ENCODE results near the gene EHD2.
"Not testable (repeated sequence)": the region's sequence is repeated elsewhere in the genome, so short reads cannot be mapped to it uniquely, and the experiment has no call there.

EHD2 gene

DNA sequence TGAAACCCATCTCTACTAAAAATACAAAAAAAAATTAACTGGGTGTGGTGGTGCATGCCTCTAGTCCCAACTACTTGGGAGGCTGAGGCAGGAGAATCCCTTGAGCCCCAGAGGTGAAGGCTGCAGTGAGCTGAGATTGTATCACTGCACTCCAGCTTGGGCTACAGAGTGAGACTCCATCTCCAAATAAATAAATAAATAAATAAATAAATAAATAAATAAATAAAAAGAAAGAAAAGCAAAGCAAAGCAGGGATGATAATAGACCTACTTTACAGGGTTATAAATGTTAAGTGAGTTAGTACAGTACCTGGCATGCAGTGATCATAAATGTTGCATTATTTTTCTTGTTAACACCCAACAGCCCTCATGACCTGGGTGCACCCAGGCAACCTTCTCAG lies 1.6 kb downstream of the EHD2 start:
- not testable (repeated sequence) for DNase-seq (ENCODE audit: low read depth)

DNA sequence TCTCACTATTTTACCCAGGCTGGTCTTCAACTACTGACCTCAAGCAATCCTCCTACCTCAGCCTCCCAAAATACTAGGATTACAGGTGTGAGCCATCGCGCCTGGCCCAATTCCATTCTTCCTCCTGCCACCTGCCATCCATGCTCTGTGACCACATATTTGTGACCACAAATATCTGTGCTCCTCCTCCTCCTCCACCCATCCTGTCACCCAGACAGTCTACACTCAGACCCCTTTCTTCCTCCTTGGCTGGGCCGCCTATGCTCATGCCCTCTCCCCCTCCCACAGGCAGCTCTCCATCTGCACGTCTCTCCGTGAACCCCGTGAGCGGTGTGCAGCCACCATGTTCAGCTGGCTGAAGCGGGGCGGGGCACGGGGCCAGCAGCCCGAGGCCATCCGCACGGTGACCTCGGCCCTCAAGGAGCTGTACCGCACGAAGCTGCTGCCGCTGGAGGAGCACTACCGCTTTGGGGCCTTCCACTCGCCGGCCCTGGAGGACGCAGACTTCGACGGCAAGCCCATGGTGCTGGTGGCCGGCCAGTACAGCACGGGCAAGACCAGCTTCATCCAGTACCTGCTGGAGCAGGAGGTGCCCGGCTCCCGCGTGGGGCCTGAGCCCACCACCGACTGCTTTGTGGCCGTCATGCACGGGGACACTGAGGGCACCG lies 3.2 kb downstream of the EHD2 start:
- DNase-seq (ENCODE audit: low read depth): no peak

DNA sequence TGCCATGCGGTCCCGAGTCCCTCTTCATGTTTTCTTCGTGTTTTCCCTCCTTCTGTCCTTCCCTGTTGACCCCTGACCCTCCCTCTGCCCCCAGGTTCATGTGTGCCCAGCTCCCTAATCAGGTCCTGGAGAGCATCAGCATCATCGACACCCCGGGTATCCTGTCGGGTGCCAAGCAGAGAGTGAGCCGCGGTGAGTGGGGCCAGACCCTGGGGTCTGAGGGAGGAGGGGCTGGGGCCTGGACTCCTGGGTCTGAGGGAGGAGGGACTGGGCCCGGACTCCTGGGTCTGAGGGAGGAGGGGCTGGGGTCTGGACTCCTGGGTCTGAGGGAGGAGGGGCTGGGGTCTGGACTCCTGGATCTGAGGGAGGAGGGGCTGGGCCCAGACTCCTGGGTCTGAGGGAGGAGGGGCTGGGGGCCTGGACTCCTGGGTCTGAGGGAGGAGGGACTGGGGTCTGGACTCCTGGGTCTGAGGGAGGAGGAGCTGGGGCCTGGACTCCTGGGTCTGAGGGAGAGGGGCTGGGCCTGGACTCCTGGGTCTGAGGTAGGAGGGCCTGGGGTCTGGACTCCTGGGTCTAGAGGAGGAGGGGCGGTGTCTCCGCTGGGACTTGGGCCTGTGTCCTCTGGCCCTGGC lies 5.3 kb downstream of the EHD2 start:
- DNase-seq (ENCODE audit: low read depth): not testable (repeated sequence)

GRCh38 chr19:47719047-47719859 lies 6.0 kb downstream of the EHD2 start:
- DNase-seq (ENCODE audit: low read depth): no peak

- DNase-seq (ENCODE audit: low read depth): no peak
Measured at GRCh38 chr19:47720669-47721422, 7.6 kb downstream of the EHD2 start.

GRCh38 chr19:47723581-47723940 lies 10.3 kb downstream of the EHD2 start:
- no peak for DNase-seq (ENCODE audit: low read depth)

- no peak for DNase-seq (ENCODE audit: low read depth)
Measured at GRCh38 chr19:47725759-47726401, 12.7 kb downstream of the EHD2 start.

DNA sequence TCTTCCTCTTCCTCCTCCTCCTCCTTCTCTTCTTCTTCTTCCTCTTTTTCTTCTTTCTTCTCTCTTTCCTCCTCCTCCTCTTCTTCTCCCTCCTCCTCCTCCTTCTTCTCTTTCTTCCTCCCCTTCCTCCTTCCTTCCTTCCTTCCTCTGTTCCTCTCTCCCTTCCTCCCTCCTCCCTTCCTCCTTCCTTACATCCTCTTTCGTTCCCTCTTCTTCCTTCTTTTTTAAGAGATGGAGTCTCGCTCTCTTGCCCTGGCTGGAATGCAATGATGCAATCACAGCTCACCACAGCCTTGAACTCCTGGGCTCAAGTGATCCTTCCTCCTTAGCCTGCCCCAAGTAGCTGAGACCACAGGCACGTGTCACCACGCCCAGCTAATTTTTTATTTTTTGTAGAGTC lies 13.2 kb downstream of the EHD2 start:
- no peak for DNase-seq (ENCODE audit: low read depth)

DNA sequence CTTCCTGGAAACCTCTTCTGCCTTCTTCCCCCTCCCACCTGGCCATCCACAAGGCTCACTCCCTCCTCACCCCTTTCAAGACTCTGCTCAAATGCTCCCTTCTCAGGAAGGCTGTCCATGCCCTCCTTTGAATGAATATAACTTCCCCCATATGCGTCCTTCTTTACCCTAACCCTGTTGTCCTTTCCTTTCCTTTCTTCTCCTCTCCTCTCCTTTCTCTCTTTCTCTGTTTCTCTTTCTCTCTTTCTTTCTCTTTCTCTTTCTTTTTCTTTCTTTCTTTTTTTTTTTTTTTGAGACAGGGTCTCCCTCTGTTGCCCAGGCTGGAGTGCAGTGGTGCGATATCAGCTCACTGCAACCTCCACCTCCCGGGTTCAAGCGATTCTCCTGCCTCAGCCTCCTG lies 15.1 kb downstream of the EHD2 start:
- DNase-seq (ENCODE audit: low read depth): not testable (repeated sequence)

DNA sequence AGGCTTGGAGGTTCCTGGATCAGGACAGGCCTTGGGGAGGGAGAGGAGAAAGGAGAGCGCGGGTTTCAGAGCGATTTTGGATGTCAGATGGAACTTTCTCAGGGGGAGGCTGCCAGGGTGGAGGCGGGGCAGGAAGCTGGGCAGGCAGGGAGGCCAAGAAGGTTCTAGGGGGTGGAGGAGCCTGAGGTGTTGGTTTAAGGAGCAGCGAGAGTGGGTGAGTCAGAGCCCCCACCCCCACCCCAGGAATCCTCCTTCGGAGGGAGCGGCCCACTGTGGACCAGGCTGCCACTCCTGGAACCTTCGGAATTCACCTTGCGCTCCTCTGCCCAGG lies 16.2 kb downstream of the EHD2 start:
- DNase-seq (ENCODE audit: low read depth): no peak

- peak; percentile 31 for DNase-seq (ENCODE audit: low read depth)
Measured at GRCh38 chr19:47729799-47730520, 16.7 kb downstream of the EHD2 start.

- DNase-seq (ENCODE audit: low read depth): no peak
Measured at GRCh38 chr19:47730521-47730889, 17.3 kb downstream of the EHD2 start.

DNA sequence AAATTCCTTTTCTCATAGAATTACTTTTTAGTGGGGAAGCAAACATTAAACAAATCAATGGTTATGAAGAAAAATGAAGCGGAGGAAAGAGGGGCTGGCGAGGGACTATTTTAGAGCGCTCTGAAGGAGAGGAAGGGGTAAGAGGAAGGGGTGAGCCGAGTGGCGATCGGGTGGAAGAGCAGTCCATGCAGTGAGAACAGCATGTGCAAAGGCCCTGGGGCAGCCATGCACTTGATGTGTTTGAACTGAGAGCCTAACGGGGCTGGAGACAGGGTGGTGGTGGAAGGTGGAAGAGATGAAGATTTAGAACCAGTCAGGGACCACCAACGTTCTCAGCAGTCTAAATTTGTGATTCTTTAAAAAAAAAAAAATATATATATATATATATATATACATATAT lies 17.7 kb downstream of the EHD2 start:
- DNase-seq (ENCODE audit: low read depth): no peak

- DNase-seq (ENCODE audit: low read depth): no peak
Measured at GRCh38 chr19:47735131-47735530, 21.9 kb downstream of the EHD2 start.

GRCh38 chr19:47740866-47741519 lies 27.8 kb downstream of the EHD2 start:
- no peak for DNase-seq (ENCODE audit: low read depth)

- no peak for DNase-seq (ENCODE audit: low read depth)
Measured at GRCh38 chr19:47741544-47742140, 28.4 kb downstream of the EHD2 start.

- no peak for DNase-seq (ENCODE audit: low read depth)
Measured at GRCh38 chr19:47742634-47743033, 29.4 kb downstream of the EHD2 start.

DNA sequence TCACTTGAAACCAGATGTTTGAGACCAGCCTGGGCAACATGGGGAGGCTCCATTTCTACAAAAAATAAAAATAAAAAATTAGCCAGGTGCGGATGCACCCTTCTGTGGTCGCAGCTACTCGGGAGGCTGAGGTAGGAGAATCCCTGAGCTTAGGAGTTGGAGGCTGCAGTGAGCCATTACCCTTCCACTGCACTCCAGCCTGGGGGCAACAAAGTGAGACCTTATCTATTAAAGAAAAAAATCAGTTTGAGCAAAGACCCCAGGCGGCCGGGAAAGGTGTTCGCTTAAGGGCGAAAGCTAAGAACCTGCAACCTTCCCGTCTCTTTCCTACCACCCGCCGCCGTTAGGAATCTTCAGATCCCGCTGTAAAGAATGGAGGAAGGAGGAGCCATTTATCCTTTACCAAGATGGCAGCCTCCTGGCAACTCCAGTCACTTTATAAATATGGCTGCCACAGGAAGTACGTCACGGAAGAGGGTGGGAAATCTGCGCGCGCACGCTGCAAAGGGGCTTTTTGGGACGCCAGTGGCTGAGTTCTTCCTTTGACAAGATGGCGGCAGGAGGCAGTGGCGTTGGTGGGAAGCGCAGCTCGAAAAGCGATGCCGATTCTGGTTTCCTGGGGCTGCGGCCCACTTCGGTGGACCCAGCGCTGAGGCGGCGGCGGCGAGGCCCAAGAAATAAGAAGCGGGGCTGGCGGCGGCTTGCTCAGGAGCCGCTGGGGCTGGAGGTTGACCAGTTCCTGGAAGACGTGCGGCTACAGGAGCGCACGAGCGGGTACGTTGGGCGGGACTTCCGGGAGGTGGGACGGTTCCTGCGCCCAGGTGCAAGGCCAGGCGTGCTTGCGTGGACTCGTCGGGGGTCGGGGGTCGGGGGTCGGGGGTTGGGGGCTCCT lies 32.0 kb downstream of the EHD2 start, which contains the start of gene NOP53:
TSS of gene NOP53 (plus strand) at position 537 of the 892 bp plus-strand sequence. CDS start at position 551, 14 bp downstream.
- DNase-seq (ENCODE audit: low read depth): peak; percentile 97

DNA sequence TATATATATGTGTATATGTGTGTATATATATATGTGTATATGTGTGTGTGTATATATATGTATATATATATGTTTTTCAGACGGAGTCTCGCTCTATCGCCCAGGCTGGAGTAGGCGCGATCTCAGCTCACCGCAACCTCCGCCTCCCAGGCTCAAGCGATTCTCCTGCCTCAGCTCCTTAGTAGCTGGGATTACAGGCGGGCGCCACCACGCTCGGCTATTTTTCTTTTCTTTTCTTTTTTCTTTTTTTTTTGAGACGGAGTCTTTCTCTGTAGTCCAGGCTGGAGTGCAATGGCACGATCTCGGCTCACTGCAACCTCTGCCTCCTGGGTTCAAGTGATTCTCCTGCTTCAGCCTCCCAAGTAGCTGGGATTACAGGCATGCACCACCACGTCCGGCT lies 32.9 kb downstream of the EHD2 start:
- DNase-seq (ENCODE audit: low read depth): not testable (repeated sequence)

Data from stimulated activated CD8-positive, alpha-beta memory T cell treated with anti-CD3 and anti-CD28 coated beads, Interleukin-15, amount 100 ng/mL, for 24 hours (primary cell).